CD4-positive, alpha-beta T cell (primary cell): ENCODE data around the gene PDCD6IP. TPM values are rescaled to one million over a fixed set of nuclear protein-coding genes. Genes with fewer than 3 reads are reported as not detected.
"Not testable (repeated sequence)": the region's sequence is repeated elsewhere in the genome, so short reads cannot be mapped to it uniquely, and the experiment has no call there.

Experiments
- ATAC-seq: fragments of 200-7000 bp; cut with Tn5 transposase; one replicate; pipeline ENCODE4 v1.10.0; 2022; ENCODE audit warnings: mild to moderate bottlenecking; ENCODE audit not compliant: poor library complexity
- CTCF ChIA-PET: fragments of 350-600 bp; sonication (Branson Sonifier 250); formaldehyde crosslinking; loops from one replicate; lab custom pipeline; 2021; ENCODE audit warnings: antibody characterized with exemption, inconsistent platforms; lab: Charles Lee
- POLR2A ChIA-PET: fragments of 350-600 bp; sonication (Branson Sonifier 250); formaldehyde crosslinking; loops from one replicate; lab custom pipeline; 2021; ENCODE audit warnings: antibody characterized with exemption, inconsistent platforms; lab: Charles Lee
- DNase-seq, 14 experiments: peaks; one replicate each; pipeline ENCODE4 v3.0.0-alpha.2; 2013 to 2020; ENCODE audit warnings: mixed read lengths in 2 of 14
- H3K27ac ChIP-seq, 2 donors: one replicate each; pipeline versions ENCODE4 v1.5.1 to v1.7.0; 2013; ENCODE audit warnings: low read length in 2 of 2, low read depth in 1 of 2, mild to moderate bottlenecking in 1 of 2
- H3K27me3 ChIP-seq, 2 experiments: 1 replicate in 1 of 2; 2 replicates in 1 of 2; pipeline versions ENCODE4 v1.6.1 to v1.7.0; 2013; ENCODE audit warnings: low read length in 2 of 2, control low read depth in 1 of 2, mild to moderate bottlenecking in 1 of 2, moderate library complexity in 1 of 2; ENCODE audit not compliant: insufficient read depth in 2 of 2, control insufficient read depth in 1 of 2
- H3K36me3 ChIP-seq: one replicate; pipeline ENCODE4 v1.6.1; 2013; ENCODE audit warnings: low read length, control low read depth; ENCODE audit not compliant: insufficient read depth
- H3K4me1 ChIP-seq: one replicate; pipeline ENCODE4 v1.6.1; 2013; ENCODE audit warnings: low read length, control low read depth; ENCODE audit not compliant: insufficient read depth
- H3K4me3 ChIP-seq: one replicate; pipeline ENCODE4 v1.5.1; 2013; ENCODE audit warnings: mild to moderate bottlenecking, low read length, moderate library complexity
- H3K9me3 ChIP-seq, 2 experiments: 1 replicate in 1 of 2; 2 replicates in 1 of 2; pipeline versions ENCODE4 v1.6.1 to v1.7.0; 2013; ENCODE audit warnings: low read length in 2 of 2, mild to moderate bottlenecking in 2 of 2, control low read depth in 1 of 2, moderate library complexity in 1 of 2; ENCODE audit not compliant: control insufficient read depth in 1 of 2, insufficient read depth in 1 of 2
- H3K27ac Mint-ChIP-seq: one replicate; pipeline ENCODE4 v1.8.0; 2020; ENCODE audit warnings: mixed read lengths
- H3K27me3 Mint-ChIP-seq: one replicate; pipeline ENCODE4 v1.8.0; 2021; ENCODE audit warnings: mixed read lengths
- H3K36me3 Mint-ChIP-seq: one replicate; pipeline ENCODE4 v1.8.0; 2021; ENCODE audit warnings: low read depth, mixed read lengths
- H3K4me1 Mint-ChIP-seq: one replicate; pipeline ENCODE4 v1.8.0; 2021; ENCODE audit warnings: low read depth, mixed read lengths
- H3K4me3 Mint-ChIP-seq: one replicate; pipeline ENCODE4 v1.8.0; 2020; ENCODE audit warnings: mild to moderate bottlenecking, mixed read lengths
- H3K9me3 Mint-ChIP-seq: one replicate; pipeline ENCODE4 v1.8.0; 2020; ENCODE audit warnings: mixed read lengths
- CTCF ChIP-seq: fragments of 200-600 bp; IDR thresholded peaks from one replicate; pipeline ENCODE4 v1.8.0; 2022; ENCODE audit warnings: antibody characterized with exemption, mild to moderate bottlenecking
- intact Hi-C, 2 experiments: fragments of 100-400 bp; cut with DNase I in 1 of 2; cut with micrococcal nuclease in 1 of 2; formaldehyde crosslinking; loops; one replicate each; pipeline versions ENCODE4 v1.15.1 to v1.9.0; 2023 to 2025; cut with DNase I, micrococcal nuclease
- total RNA-seq, 174 experiments: library from RNA in 2 of 174; stranded (reverse) in 2 of 174; gene quantifications; one replicate each; pipeline ENCODE4 v1.2.3 and lab custom pipeline; 2021 to 2026

Gene PDCD6IP
- total RNA-seq, 2 experiments from 2014 or later = 109 to 112 TPM

GRCh38 chr3:33839283-33839682 lies 40.9 kb downstream of the PDCD6IP start:
- Histone ChIP-seq H3K27ac (no peak overlapping the region), H3K27me3 (no peaks in the 10 kb centered on the region), H3K4me1 (no peaks in the 10 kb centered on the region), H3K4me3 (no peak overlapping the region), H3K36me3 (peaks cover 56% of the 10 kb centered on the region), H3K9me3 (no peaks in the 10 kb centered on the region)
- ATAC-seq (no peak), DNase-seq (no peak)
- H3K36me3 Mint-ChIP-seq = peaks cover 75% of the 10 kb centered on the region
- no peak overlapping the region for H3K4me3 Mint-ChIP-seq
- H3K27ac Mint-ChIP-seq = no peak overlapping the region
- no peaks in the 10 kb centered on the region for H3K27me3 Mint-ChIP-seq
- peaks cover 6% of the 10 kb centered on the region for H3K4me1 Mint-ChIP-seq
- no peak for TF ChIP-seq CTCF
- ChIA-PET CTCF (no interaction called here), POLR2A (no interaction called here)
- intact Hi-C loops = no loop called here
- H3K9me3 Mint-ChIP-seq = no peaks in the 10 kb centered on the region

- H3K4me1 Mint-ChIP-seq = no peaks in the 10 kb centered on the region
- no peak for ATAC-seq
- POLR2A ChIA-PET = no interaction called here
- Histone ChIP-seq H3K27me3 (no peaks in the 10 kb centered on the region), H3K9me3 (no peaks in the 10 kb centered on the region), H3K36me3 (peaks cover 63% of the 10 kb centered on the region), H3K4me3 (no peak overlapping the region), H3K27ac (no peak overlapping the region), H3K4me1 (no peaks in the 10 kb centered on the region)
- no peaks in the 10 kb centered on the region for H3K27me3 Mint-ChIP-seq
- no peak for TF ChIP-seq CTCF
- peaks cover 76% of the 10 kb centered on the region for H3K36me3 Mint-ChIP-seq
- no peaks in the 10 kb centered on the region for H3K9me3 Mint-ChIP-seq
- CTCF ChIA-PET = interaction anchor here (0.5 kb wide), 1 partner anchor 1816 kb away, joined by 3 read pairs; no protein-coding TSS in a partner anchor
- intact Hi-C loops = no loop called here
- no peak for DNase-seq
- no peak overlapping the region for H3K27ac Mint-ChIP-seq
- H3K4me3 Mint-ChIP-seq = no peak overlapping the region
Measured at GRCh38 chr3:33840179-33840578, 41.7 kb downstream of the PDCD6IP start.

GRCh38 chr3:33848624-33849347 lies 50.4 kb downstream of the PDCD6IP start:
- Mint-ChIP-seq H3K27me3 (no peaks in the 10 kb centered on the region), H3K27ac (peak overlapping the region; percentile 70), H3K9me3 (no peaks in the 10 kb centered on the region), H3K4me1 (peaks cover 61% of the 10 kb centered on the region), H3K4me3 (peak overlapping the region; percentile 60), H3K36me3 (peaks cover 67% of the 10 kb centered on the region)
- intact Hi-C loops = no loop called here
- peaks cover 35% of the 10 kb centered on the region for H3K36me3 ChIP-seq
- peak overlapping the region in 1 of 2 donors; percentile 60 for H3K27ac ChIP-seq
- TF ChIP-seq CTCF = no peak
- peaks cover 8% of the 10 kb centered on the region for H3K4me1 ChIP-seq
- DNase-seq (peak in 4 of 14 experiments; percentile 9 to 45 (median 36)), ATAC-seq (peak; percentile 75)
- POLR2A ChIA-PET = interaction anchor here (1.1 to 1.8 kb wide), 2 partner anchors 50 to 408 kb away, joined by 5 to 7 read pairs; partner anchors contain the start of genes PDCD6IP and UBP1
- H3K27me3 ChIP-seq = no peaks in the 10 kb centered on the region
- H3K4me3 ChIP-seq = no peak overlapping the region
- no peaks in the 10 kb centered on the region for H3K9me3 ChIP-seq
- CTCF ChIA-PET = no interaction called here

GRCh38 chr3:33850599-33850998 lies 52.2 kb downstream of the PDCD6IP start:
- H3K27me3 ChIP-seq, H3K27ac ChIP-seq, ATAC-seq, CTCF ChIA-PET, intact Hi-C loops, H3K9me3 Mint-ChIP-seq, H3K27me3 Mint-ChIP-seq, POLR2A ChIA-PET, H3K4me3 ChIP-seq, H3K9me3 ChIP-seq, H3K4me1 ChIP-seq, DNase-seq: not testable (repeated sequence)
- peaks cover 75% of the 10 kb centered on the region for H3K36me3 Mint-ChIP-seq
- peak overlapping the region; percentile 26 for H3K4me3 Mint-ChIP-seq
- peak overlapping the region; percentile 21 for H3K27ac Mint-ChIP-seq
- H3K36me3 ChIP-seq = peaks cover 29% of the 10 kb centered on the region
- peaks cover 76% of the 10 kb centered on the region for H3K4me1 Mint-ChIP-seq

GRCh38 chr3:33855407-33855806 lies 57.0 kb downstream of the PDCD6IP start:
- H3K36me3 ChIP-seq = peaks cover 42% of the 10 kb centered on the region
- H3K27ac Mint-ChIP-seq = peak overlapping the region; percentile 74
- H3K4me3 ChIP-seq, H3K9me3 Mint-ChIP-seq, intact Hi-C loops, H3K27me3 Mint-ChIP-seq, CTCF ChIA-PET, H3K9me3 ChIP-seq, H3K4me1 ChIP-seq, H3K4me3 Mint-ChIP-seq, H3K27me3 ChIP-seq: not testable (repeated sequence)
- peak; percentile 71 for ATAC-seq
- peaks cover 39% of the 10 kb centered on the region for H3K4me1 Mint-ChIP-seq
- peak overlapping the region in 1 of 2 donors; percentile 29 for H3K27ac ChIP-seq
- peak in 1 of 14 experiments; percentile 2 for DNase-seq
- POLR2A ChIA-PET = interaction anchor here (1.0 kb wide), 1 partner anchor 57 kb away, joined by 3 read pairs; the partner anchor contains the start of gene PDCD6IP
- peaks cover 78% of the 10 kb centered on the region for H3K36me3 Mint-ChIP-seq
